CD4-positive, alpha-beta T cell treated with Interleukin-10 for 1 hour (primary cell): Measurements from ENCODE around the gene PROK1.

Experiments used
- DNase-seq: peaks from one replicate; pipeline ENCODE4 v3.0.0-alpha.2; 2020

Gene PROK1

GRCh38 chr1:110466646-110467280 lies 15.8 kb downstream of the PROK1 start:
- no peak for DNase-seq

- DNase-seq, result no peak
Observed at GRCh38 chr1:110471131-110471530, 20.2 kb downstream of the PROK1 start.

DNA sequence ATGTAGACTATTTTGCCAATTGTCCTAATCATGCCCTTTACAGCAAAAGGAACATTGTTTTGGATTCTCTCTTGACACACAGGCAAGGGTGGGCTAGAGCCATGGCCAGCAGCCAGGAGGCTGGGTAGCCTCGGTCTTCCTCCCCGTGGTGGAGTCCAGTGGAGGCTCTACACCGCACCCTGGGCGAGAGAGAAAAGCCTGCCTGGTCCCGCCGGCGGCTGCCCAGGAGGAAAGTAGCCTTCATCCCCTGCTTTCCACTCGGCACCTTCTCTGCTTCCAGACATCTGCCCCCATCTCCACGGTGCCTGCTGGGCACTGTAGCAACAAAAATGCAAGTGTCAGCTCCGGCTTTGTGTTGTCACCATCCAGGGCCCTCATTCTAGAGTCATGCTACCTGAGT lies 21.6 kb downstream of the PROK1 start:
- DNase-seq, result no peak

- no peak for DNase-seq
Observed at GRCh38 chr1:110474444-110474843, 23.5 kb downstream of the PROK1 start.

DNA sequence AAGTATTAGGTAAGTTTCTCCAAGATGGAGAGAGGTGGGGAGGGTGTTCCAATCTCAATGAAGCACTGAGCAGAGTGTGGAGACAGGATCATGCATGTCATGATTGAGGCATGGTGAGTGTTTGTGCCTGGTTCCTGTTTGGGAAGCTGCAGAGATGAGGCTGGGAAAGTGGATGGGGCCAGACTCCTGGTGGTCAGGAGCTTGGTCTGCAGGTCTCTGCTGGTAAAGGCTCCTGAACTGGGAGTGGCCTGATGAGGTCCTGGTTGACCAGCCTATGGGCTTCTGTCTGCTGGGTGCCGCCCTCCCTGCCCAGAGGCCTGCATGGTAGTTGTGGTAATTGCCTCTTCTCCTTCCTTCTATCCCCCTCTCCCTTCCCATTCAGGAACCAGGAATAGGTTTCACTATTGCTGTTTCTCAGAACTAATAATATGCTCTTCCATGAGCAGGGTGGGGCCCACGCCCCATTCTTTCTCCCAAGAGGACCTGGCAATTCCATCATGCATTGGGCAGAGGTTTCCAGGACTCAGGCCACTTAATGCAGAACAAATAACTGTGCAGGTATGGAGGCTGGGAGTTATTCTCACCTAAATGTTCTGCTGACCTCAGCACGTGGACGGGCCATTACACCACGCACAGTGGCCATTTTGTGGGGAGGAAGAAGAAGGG lies 24.5 kb downstream of the PROK1 start:
- DNase-seq, result no peak

DNA sequence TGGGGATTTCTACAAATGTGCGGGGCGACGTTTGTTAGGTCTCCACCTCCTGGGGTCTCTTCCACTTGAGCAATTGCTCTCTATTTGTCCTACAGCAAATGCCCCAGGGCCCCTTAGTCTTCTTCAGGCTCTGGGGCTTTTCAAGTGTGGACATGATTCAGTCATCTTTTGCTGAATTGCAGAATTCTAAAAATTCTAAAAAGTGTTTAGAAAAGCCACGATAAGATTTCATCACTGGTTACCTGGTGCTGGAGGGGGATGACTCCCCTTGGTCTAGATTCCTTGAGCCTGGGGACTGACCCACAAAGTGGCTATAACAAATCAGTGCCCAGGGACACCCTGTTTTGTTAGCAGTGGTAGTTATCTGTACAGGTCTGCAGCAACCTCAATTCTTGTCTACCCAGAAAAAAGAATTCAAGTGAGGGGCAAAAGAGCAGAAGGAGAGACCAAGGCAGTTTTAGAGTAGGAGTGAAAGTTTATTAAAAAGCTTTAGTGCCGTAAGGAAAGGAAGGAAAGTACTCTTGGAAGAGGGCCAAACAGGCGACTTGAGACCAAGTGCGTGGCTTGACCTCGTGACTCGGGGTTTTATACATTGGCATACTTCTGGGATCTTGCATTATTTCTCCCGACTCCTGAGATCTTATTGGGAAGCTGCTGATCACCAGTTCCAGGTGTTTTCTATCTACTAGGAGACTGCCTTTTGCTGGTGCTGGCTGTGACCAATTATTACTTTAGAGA lies 25.2 kb downstream of the PROK1 start:
- DNase-seq, result no peak

GRCh38 chr1:110477041-110477440 lies 26.1 kb downstream of the PROK1 start:
- DNase-seq, result no peak

DNA sequence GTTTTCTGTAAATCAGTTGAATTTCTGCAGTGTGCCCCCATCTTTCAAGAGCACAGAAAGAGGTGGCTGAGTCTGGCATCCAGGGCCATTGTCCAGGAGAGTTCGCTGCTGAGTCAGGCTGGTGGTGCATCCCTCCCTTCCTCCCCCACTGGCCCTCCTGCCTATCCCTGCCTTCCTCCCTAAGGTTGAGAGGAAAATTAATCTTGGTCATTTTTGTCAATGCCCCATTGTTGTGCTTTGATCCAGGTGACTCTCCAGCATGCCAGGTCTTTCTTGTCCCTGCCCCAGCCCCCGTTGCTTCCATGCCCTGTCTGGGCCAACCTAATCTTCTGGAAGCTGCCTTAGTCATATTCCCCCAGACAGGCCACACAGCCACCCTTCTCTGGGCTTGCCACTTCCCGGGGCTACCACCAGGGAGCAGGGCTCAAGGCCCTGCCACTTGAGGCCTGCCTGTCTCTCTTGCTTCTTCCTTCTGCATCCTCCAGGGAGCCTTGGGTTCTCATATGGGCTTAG lies 26.6 kb downstream of the PROK1 start:
- no peak for DNase-seq

- no peak for DNase-seq
Observed at GRCh38 chr1:110477967-110478640, 27.2 kb downstream of the PROK1 start.

- DNase-seq, result no peak
Observed at GRCh38 chr1:110478886-110479285, 27.9 kb downstream of the PROK1 start.

DNA sequence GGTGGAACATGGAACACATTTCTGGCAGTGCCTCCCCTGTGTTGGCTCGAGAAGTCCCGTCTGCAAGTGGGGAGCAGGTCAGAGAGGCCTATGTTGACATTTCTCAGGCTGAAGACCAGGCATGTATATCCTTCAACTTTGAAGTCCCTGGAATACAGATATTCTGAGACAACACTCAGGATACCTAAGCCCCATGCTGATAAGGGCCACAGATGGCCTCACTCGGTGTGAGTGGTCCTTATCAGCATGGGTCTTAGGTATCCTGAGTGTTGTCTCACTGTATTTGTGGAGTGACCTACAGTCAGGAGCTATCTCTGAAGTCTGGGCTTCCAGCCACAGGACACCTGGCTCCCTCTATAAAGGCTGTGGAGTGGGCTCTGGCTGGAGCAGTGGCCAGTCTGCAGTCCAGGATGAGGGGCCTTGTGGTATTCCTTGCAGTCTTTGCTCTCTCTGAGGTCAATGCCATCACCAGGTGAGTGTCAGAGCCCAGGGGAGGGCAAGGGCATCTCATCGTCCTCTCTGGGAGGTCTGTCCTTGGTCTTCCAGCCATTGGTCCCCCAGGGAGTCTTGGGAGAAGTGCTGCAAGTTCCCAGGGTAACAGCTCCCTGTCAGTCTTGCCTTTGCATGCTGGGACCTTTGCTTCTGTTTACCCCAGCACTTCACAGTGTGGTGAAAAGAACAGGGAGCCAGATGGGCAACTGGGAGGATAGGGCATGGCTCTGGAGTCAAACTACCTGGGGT lies 29.6 kb downstream of the PROK1 start:
- no peak for DNase-seq

- no peak for DNase-seq
Observed at GRCh38 chr1:110481968-110482623, 31.1 kb downstream of the PROK1 start.

DNA sequence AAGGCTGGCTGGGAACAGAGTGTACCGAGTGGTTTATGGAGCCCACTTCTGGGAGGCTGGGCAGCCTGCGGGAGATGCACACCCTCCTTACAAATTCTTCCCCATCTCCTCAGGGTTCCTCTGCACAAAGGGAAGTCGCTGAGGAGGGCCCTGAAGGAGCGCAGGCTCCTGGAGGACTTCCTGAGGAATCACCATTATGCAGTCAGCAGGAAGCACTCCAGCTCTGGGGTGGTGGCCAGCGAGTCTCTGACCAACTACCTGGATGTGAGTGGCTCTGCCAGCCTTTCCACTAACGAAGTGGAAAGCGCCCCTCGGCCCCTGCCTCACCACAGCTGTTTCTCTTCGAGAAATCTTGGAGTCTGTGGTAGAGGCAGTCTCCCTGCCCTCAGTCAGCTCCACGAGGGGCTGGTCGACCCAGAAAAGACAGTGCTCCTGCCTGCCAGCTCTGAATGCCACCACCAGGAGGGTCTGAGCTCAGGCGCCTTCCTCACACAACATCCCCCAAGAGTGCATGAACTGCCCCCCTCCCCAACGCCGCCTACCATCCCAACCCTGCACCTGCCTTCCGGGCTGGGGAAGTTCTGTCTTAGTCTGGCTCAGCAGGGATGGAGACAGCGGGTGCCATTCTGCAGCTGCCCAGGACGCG lies 31.8 kb downstream of the PROK1 start:
- DNase-seq, result no peak

- DNase-seq, result no peak
Observed at GRCh38 chr1:110483308-110483685, 32.3 kb downstream of the PROK1 start.

GRCh38 chr1:110484801-110485200 lies 33.9 kb downstream of the PROK1 start:
- no peak for DNase-seq

GRCh38 chr1:110485725-110486124 lies 34.8 kb downstream of the PROK1 start:
- DNase-seq, result no peak

DNA sequence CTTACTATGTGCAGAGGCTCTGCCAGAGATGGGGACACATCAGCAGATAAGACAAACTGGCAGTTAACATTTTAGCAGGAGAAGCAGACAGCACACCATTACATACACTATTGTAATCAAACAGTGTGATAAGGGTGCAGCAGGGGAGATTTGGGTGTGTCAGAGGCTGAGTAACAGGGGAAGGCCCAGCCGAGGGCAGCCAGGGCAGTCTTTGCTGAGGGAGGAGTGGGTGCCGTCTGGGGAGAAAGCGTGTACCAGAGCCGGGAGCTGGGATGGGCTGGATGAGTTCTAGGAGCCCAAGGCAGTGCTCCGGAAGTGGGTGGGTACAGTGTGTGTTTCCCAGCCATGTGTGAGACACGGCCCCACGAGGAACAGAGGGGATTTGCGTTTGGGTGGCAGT lies 36.8 kb downstream of the PROK1 start:
- DNase-seq, result no peak

DNA sequence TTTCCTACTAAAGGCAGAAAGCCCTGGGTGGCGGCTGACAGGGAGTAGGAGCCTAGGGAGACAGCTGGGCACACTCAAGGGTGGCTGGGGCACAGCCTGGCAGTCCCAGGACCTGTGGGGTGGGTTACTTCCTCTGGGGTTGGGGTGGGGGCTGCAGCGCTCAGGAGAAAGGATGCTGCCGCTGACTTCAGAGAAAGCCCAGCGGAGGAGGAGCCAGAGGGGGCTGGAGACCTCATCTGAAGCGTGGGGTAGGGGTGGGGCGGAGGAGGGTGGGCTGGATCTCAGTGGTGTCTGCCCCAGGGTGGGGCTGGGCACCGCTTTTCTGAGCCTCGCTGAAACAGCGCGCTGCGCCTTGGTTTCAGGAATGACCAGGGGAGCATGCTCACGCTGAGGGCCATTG lies 37.2 kb downstream of the PROK1 start:
- no peak for DNase-seq

DNA sequence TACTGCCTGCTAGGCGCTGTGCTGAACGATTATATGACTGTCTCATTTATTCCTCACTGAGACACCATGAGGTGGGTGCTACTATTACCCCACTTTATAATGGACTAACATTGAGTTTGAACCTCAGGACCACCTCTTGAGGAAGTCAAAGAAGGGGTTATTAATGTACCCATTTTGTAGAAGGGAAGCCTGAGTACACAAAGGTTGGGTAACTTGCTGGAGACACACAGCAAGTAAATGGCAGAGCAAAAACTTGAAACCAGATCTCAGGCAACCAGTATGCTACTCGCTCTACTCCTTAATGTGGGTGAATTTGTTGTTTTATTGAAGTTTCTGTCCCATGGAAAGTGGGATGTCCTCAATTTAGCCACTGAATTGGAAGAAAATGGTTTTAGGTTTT lies 37.9 kb downstream of the PROK1 start:
- DNase-seq, result no peak

GRCh38 chr1:110489406-110489805 lies 38.5 kb downstream of the PROK1 start:
- DNase-seq, result no peak

DNA sequence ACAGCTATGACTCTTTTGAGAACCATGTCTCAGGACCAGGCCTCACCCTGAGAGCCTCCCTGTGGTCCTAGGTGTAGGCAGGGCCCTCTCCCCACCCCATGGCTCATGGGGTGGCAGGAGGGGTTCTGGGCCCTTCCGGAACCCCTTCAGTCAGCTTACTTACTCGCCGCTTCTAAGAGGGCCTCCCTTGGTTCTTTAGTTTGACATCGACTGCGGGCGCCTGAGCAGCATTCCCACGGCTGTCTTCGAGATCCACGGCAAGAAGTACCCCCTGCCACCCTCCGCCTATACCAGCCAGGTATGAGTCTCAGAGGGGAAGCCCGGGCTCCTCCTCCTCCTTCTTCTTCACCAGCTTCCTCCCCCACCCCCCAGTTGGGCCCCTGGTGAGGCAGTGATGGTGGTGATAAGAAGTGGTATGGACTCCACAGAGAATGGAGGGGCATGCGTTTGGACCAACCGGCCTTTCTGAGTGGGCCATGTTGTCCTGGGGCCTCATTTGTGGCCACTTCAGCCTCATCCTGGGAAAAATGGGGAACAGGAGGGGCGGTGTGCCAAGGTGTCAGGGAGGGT lies 39.1 kb downstream of the PROK1 start:
- DNase-seq, result no peak
